ENCODE measurements around the gene PAM.

DNA sequence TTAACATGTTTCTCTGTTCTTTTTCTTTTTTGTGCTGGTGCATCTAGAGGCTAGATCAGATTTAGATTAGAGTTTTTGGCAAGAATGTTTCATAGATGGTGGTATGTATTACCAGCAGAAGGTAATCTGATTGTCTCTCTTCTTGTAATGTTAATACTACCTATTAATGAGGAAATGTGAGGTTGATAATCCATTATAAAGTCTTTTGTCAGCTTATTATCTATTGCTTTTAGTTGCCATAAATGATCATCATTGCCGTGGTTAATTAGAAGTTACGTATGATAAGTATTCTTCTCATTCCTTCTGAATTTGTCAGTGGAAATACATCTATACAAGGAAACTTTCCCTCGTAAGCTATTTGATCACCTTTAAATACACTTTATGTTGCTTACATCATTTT lies 135.0 kb downstream of the PAM start:
- no peak for TF ChIP-seq CEBPB (IDR thresholded peaks at IDR 0.05; ENCODE audit: borderline replicate concordance, low read depth, low read length)
- TF ChIP-seq, protein P1, sequence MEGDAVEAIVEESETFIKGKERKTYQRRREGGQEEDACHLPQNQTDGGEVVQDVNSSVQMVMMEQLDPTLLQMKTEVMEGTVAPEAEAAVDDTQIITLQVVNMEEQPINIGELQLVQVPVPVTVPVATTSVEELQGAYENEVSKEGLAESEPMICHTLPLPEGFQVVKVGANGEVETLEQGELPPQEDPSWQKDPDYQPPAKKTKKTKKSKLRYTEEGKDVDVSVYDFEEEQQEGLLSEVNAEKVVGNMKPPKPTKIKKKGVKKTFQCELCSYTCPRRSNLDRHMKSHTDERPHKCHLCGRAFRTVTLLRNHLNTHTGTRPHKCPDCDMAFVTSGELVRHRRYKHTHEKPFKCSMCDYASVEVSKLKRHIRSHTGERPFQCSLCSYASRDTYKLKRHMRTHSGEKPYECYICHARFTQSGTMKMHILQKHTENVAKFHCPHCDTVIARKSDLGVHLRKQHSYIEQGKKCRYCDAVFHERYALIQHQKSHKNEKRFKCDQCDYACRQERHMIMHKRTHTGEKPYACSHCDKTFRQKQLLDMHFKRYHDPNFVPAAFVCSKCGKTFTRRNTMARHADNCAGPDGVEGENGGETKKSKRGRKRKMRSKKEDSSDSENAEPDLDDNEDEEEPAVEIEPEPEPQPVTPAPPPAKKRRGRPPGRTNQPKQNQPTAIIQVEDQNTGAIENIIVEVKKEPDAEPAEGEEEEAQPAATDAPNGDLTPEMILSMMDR (CRISPR knock-in tag; IDR thresholded peaks at IDR 0.05) = no peak
- no peak for TF ChIP-seq YY1 (IDR thresholded peaks at IDR 0.05; ENCODE audit: insufficient read depth, insufficient replicate concordance, low read depth, low read length)
- no peak for TF ChIP-seq ZBTB7A (CRISPR knock-in tag; IDR thresholded peaks at IDR 0.05)
- TF ChIP-seq, protein P2, sequence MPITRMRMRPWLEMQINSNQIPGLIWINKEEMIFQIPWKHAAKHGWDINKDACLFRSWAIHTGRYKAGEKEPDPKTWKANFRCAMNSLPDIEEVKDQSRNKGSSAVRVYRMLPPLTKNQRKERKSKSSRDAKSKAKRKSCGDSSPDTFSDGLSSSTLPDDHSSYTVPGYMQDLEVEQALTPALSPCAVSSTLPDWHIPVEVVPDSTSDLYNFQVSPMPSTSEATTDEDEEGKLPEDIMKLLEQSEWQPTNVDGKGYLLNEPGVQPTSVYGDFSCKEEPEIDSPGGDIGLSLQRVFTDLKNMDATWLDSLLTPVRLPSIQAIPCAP (CRISPR knock-in tag; IDR thresholded peaks at IDR 0.05; ENCODE audit: low read depth) = no peak
